GM12865 (cell line): Measurements from ENCODE around the gene FTCD.

Source experiments
- DNase-seq: peaks from one replicate; pipeline ENCODE4 v3.0.0; 2010; ENCODE audit warnings: low read depth
- H3K4me3 ChIP-seq: 2 replicates; pipeline ENCODE4 v1.5.1; 2011; ENCODE audit warnings: mild to moderate bottlenecking, low read depth, low read length, control low read depth
- TF ChIP-seq, protein P1 (sequence below): IDR thresholded peaks from 2 replicates; pipeline ENCODE4 v1.5.1; 2011; ENCODE audit warnings: low read length, control low read depth, low read depth, inconsistent platforms; ENCODE audit not compliant: insufficient read depth; ENCODE audit errors: missing control alignments

FTCD gene

GRCh38 chr21:46117586-46118315 lies 37.6 kb downstream of the FTCD start:
- DNase-seq = no peak
- TF ChIP-seq, protein P1, sequence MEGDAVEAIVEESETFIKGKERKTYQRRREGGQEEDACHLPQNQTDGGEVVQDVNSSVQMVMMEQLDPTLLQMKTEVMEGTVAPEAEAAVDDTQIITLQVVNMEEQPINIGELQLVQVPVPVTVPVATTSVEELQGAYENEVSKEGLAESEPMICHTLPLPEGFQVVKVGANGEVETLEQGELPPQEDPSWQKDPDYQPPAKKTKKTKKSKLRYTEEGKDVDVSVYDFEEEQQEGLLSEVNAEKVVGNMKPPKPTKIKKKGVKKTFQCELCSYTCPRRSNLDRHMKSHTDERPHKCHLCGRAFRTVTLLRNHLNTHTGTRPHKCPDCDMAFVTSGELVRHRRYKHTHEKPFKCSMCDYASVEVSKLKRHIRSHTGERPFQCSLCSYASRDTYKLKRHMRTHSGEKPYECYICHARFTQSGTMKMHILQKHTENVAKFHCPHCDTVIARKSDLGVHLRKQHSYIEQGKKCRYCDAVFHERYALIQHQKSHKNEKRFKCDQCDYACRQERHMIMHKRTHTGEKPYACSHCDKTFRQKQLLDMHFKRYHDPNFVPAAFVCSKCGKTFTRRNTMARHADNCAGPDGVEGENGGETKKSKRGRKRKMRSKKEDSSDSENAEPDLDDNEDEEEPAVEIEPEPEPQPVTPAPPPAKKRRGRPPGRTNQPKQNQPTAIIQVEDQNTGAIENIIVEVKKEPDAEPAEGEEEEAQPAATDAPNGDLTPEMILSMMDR = no peak
- H3K4me3 ChIP-seq = no peak overlapping the region

- TF ChIP-seq, protein P1 = no peak
- DNase-seq = no peak
- no peak overlapping the region for H3K4me3 ChIP-seq
These were observed 38.4 kb downstream of the FTCD start for GRCh38 chr21:46116776-46117585.

GRCh38 chr21:46116189-46116775 lies 39.1 kb downstream of the FTCD start:
- TF ChIP-seq, protein P1 = no peak
- no peak for DNase-seq
- no peak overlapping the region for H3K4me3 ChIP-seq

DNA sequence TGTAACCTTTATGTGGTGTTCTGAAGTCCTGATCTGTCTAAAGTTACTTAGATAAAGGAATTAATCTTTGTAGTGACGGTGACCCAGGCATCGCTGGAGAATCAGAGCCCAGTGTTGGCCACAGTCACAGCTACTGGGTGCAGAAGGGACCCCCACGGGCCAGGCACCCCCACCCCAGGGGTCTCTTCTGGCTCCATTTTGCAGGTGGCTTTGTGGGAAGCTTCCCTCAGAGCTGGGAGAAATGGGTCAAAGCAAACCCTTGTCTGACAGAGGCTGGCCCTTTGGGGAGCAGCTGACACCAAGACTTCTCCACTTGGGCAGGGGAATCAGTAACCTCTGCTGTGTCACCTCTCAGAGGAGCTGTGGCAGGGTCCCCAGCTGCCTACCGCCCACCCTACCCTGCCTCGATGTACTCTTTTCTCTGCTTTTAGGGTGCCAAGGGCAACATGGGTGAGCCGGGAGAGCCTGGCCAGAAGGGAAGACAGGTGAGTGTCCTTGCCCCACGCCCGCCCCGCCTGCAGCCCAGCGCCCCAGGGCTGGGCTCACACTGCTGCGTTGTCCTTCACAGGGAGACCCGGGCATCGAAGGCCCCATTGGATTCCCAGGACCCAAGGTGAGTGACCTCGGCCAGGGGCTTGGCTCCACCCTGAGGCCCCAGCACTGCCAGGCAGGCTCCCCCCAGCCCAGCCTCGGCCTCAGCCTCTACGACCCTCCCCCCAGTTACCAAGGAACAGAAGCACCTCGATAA lies 39.8 kb downstream of the FTCD start:
- H3K4me3 ChIP-seq = no peak overlapping the region
- TF ChIP-seq, protein P1 = no peak
- no peak for DNase-seq

DNA sequence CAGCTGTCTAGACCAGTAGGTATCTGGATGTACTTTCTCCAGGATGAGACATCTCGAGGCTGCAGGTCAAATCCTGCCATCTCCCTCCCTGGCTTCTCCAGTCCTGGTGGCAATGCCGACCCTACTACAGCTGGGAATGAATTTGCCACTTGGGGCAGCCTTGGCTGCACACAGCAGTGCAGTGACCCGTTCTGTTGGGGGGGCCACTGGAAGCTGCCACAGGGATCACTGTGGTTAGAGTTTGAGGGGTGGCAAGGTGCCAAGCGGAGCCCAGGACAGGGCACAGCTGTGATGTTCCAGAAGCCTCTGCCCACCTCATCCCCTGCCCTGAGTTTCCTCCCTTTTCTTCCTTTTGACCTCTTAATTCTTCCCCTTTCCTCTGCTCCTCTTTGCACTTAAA lies 40.4 kb downstream of the FTCD start:
- no peak for DNase-seq
- no peak overlapping the region for H3K4me3 ChIP-seq
- TF ChIP-seq, protein P1 = no peak

DNA sequence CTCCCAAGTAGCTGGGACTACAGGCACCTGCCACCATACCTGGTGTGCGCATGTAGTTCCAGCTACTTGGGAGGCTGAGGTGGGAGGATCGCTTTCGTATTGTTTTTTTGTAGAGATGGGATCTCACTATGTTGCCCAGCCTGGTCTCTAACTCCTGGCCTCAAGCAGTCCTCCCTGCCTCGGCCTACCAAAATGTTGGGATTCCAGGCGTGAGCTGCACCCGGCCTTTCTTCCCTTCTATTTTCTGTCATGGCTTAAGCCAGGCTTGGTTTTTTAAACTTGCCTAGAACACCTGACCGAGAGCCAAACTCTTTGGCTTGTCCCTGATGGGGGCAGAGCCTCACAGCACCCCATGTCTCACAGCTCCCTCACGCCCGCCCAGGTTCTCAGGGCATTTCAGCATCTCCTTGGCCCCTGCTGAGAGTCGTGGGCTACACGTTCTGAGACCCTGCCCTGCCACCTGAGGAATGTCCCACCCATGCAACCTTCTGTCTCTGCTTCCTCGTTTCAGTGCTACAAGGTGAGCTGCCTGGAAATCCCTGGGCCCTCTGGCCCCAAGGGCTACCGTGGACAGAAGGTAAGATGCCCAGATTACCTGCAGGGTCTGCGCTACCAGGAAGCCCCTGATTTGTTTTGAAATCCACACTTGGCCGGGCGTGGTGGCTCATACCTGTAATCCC lies 41.7 kb downstream of the FTCD start:
- H3K4me3 ChIP-seq = no peak overlapping the region
- no peak for DNase-seq
- TF ChIP-seq, protein P1 = no peak
